NCI-H226 (cell line): ENCODE measurements around the gene PTAFR.
"Not testable (repeated sequence)": the region's sequence is repeated elsewhere in the genome, so short reads cannot be mapped to it uniquely, and the experiment has no call there.

Source experiments
- DNase-seq: peaks from one replicate; pipeline ENCODE4 v3.0.0-alpha.2; 2015

PTAFR gene

DNA sequence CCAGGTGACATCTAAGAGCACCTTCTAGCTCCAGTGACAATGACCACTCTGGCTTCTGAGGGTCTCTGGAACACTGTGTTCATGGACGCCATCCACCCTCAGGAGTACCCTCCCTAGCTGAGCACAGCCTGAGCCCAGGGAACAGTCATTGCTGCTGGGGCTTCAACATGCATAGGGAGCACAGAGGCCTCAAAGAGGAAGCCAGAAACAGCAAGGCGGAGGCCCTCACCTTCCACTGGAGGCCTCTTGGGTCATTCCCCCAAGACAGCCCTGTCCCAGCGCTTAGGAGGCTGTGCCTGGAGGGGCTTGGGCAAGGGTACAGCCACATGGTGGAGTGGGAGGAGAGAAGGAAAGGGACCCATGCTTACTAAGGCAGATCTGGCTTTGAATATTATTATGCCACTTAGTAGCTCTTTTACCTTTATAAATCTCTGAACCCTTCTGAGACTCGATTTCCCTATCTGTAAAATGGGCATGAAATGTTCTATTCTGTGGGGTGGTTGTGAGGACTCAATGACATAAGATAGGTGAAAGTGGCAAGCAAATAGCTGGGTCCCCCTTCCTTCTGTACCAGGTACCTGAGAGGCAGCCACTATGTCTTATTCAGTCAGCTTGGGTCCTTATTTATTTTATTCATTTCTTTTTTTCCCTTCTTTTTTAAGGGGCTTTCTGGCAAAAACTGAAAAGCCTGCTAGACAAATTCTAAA is 32.8 kb downstream of the PTAFR start:
- DNase-seq = no peak

GRCh38 chr1:28141685-28142084 is 34.8 kb downstream of the PTAFR start:
- no peak for DNase-seq

DNA sequence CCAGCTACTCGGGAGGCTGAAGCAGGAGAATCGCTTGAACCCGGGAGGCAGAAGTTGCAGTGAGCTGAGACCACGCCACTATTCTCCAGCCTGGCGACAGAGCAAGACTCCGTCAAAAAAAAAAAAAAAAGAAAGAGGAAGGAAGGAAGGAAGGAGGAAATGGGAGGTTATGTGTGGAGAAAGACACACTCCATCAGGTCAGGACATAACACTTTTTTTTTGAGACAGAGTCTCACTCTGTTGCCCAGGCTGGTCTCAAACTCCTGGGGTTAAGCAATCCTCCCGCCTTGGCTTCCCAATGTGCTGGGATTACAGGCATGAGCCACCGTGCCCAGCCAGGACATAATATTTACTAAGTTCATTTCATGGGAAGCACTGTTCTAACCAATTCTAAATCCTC is 36.6 kb downstream of the PTAFR start:
- not testable (repeated sequence) for DNase-seq

- no peak for DNase-seq
Measured at GRCh38 chr1:28139025-28139712, 37.3 kb downstream of the PTAFR start.

DNA sequence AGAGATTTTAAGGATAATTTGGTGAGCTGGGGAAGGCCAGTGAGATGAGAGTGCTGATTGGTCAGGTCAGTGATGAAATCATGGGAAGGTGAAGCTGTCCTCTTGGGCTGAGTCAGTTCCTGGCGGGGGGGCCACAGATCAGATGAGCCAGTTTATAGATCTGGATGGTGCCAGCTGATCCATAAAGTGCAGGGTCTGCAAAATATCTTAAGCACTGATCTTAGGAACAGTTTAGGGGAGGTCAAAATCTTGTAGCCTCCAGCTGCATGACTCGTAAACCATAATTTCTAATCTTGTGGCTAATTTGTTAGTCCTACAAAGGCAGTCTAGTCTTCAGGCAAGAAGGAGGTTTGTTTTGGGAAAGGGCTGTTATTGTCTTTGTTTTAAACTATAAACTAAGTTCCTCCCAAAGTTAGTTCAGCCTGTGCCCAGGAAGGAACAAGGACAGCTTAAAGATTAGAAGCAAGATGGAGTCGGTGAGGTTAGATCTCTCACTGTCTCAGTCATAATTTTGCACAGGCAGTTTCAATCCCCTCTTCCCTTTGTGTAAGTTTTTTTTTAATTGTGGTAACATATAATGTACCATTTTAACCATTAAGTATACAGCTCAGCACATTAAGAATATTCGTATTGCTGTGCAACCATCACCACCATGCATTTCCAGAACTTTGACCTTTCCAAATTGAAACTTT is 39.4 kb downstream of the PTAFR start:
- DNase-seq = peak; percentile 35

- DNase-seq = no peak
Measured at GRCh38 chr1:28136169-28136921, 40.1 kb downstream of the PTAFR start.

- peak; percentile 21 for DNase-seq
Measured at GRCh38 chr1:28135371-28136168, 40.9 kb downstream of the PTAFR start.

DNA sequence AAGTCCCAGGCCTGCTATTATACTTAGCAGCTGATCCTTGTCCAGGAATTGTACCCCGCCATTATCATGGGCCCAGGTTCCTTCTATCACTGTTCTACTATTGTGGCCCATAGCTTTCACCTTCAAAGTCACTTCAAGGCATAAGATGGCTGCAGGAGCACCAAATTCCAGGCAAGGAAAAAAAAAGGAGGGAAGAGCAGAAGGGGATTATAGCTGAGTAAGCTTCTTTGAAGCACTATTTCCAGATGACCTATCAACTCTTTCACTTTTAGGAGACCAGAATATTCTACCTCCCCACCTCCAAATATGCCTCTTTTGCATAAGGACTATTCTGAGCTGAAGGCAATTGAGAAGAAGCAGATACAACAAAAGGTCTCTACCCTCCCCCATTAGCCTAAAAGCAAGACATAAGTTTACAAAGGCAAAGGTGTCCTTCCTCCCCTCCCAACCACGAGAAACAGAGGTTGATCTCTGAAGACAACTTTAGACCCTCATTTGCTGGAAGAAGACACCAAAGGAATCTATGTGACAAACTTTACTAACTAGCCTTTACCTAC is 41.8 kb downstream of the PTAFR start:
- no peak for DNase-seq

- DNase-seq = no peak
Measured at GRCh38 chr1:28132171-28133167, 44.0 kb downstream of the PTAFR start.

DNA sequence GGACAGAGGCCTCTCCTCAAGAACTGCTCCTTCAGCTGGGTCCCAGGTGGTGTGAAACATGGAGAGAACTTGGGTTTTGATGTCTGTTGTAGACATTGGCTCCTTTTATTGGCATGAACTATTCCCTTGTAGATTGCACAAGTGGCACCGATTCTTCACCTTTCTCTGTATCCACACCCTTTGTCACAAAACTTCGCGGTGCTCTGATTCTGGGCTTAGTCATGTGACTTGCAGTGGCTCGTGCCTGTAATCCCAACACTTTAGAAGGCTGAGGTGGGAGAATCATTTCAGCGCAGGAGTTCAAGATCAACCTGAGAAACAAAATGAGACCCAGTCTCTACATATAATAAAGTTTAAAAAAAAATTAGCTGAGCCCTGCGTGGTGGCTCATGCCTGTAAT is 45.6 kb downstream of the PTAFR start:
- DNase-seq = no peak

- peak; percentile 77 for DNase-seq
Measured at GRCh38 chr1:28129150-28129549, 47.3 kb downstream of the PTAFR start.

DNA sequence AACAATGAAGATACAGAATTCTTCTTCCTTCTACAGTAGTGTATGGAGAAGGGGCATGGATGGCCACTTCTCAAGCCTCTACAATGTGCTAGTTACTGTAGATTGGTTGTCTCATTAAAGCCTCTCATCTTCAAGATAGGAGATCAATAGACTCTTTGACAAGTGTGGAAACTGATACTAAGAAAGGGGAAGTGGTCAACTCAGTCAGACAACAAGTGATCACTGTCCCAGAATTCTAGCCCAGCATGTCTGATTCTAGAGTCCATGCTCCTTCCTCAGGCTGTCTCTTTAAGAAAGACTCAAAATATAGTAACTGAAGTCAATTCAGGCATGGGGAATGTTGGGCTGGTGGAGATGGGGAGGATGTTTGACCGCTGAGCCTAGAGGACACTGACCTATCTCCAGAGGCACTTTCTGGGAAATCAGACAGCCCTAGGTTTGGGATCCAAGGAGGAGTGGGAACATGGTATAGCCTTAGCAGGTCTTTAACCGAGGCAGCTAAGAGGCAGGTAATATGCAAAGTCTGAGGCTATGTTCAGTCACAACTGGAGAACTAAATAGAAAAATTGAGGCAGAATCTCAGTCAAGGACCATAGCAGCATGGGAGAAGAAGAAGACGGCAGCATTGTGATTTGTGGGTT is 48.8 kb downstream of the PTAFR start:
- DNase-seq = no peak

- no peak for DNase-seq
Measured at GRCh38 chr1:28126783-28127490, 49.6 kb downstream of the PTAFR start.

- DNase-seq = no peak
Measured at GRCh38 chr1:28126212-28126611, 50.3 kb downstream of the PTAFR start.

GRCh38 chr1:28123461-28123961 is 53.0 kb downstream of the PTAFR start:
- DNase-seq = peak; percentile 85

GRCh38 chr1:28122183-28122582 is 54.3 kb downstream of the PTAFR start:
- no peak for DNase-seq

- DNase-seq = no peak
Measured at GRCh38 chr1:28119556-28119955, 56.9 kb downstream of the PTAFR start.

- peak; percentile 47 for DNase-seq
Measured at GRCh38 chr1:28118640-28119307, 57.7 kb downstream of the PTAFR start.

- DNase-seq = peak; percentile 22
Measured at GRCh38 chr1:28115267-28115666, 61.2 kb downstream of the PTAFR start.
